ENCODE results near the gene BICC1. TPM values are rescaled to one million over a fixed set of nuclear protein-coding genes. Genes with fewer than 3 reads are reported as not detected.
"Not testable (repeated sequence)": the region's sequence is repeated elsewhere in the genome, so short reads cannot be mapped to it uniquely, and the experiment has no call there.

The BICC1 gene
- polyA plus RNA-seq, 3 donors = 0.02 to 0.24 (median 0.14) TPM

DNA sequence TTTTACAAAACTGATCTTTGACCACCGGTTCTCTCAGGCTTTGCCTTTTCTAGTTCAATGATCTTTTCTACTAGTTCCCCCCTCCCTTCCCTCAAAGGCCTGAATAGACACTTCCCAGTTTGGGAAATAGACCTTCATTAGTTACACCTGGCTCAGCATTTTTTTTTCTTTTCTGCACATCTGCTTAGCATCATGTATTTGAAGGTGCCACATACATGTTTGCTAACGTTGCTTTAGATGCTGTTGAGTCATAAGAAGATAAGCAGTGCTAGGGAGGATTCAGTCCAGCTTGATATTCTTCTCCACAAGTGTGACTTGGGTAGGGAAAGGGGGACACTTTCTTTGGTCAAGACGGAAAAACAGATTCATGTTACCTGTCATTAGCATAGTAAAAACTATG lies 78.3 kb downstream of the BICC1 start:
- peaks cover 0 to 2% of the 10 kb centered on the region in 2 donors for H3K36me3 Mint-ChIP-seq
- Histone ChIP-seq H3K27ac (ENCODE audit: low read depth in 1 of 2, low read length in 2 of 2) (no peak overlapping the region), H2AFZ (ENCODE audit: insufficient read depth, low read depth, low read length, poor library complexity, severe bottlenecking) (no peak overlapping the region), H3K27me3 (ENCODE audit: control insufficient read depth in 2 of 2, insufficient read depth in 2 of 2, low read length in 2 of 2) (no peaks in the 10 kb centered on the region), H3K4me2 (replicated peaks; ENCODE audit: extremely low read depth, low read length, poor library complexity, severe bottlenecking) (no peak overlapping the region), H3K4me1 (ENCODE audit: control insufficient read depth in 1 of 2, insufficient read depth in 2 of 2, low read length in 2 of 2) (peaks cover 33 to 47% of the 10 kb centered on the region in 2 donors), H3K9me3 (replicated peaks in 1 of 2; ENCODE audit: control insufficient read depth in 1 of 2, insufficient read depth in 1 of 2, low read length in 2 of 2) (no peaks in the 10 kb centered on the region), H4K20me1 (ENCODE audit: insufficient read depth, low read length) (no peaks in the 10 kb centered on the region), H3K4me3 (replicated peaks in 1 of 3; ENCODE audit: low read depth in 2 of 3, low read length in 3 of 3) (no peak overlapping the region), H3K36me3 (replicated peaks in 1 of 2; ENCODE audit: control insufficient read depth in 1 of 2, insufficient read depth in 2 of 2, low read length in 2 of 2) (no peaks in the 10 kb centered on the region), H3K9ac (ENCODE audit: insufficient read depth, low read length, poor library complexity, severe bottlenecking) (no peak overlapping the region), H3K79me2 (ENCODE audit: insufficient read depth, low read length) (no peaks in the 10 kb centered on the region)
- TF ChIP-seq, protein P1, sequence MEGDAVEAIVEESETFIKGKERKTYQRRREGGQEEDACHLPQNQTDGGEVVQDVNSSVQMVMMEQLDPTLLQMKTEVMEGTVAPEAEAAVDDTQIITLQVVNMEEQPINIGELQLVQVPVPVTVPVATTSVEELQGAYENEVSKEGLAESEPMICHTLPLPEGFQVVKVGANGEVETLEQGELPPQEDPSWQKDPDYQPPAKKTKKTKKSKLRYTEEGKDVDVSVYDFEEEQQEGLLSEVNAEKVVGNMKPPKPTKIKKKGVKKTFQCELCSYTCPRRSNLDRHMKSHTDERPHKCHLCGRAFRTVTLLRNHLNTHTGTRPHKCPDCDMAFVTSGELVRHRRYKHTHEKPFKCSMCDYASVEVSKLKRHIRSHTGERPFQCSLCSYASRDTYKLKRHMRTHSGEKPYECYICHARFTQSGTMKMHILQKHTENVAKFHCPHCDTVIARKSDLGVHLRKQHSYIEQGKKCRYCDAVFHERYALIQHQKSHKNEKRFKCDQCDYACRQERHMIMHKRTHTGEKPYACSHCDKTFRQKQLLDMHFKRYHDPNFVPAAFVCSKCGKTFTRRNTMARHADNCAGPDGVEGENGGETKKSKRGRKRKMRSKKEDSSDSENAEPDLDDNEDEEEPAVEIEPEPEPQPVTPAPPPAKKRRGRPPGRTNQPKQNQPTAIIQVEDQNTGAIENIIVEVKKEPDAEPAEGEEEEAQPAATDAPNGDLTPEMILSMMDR (IDR thresholded peaks at IDR 0.05) = no peak
- H3K27me3 Mint-ChIP-seq (ENCODE audit: low read depth in 3 of 3) = peaks cover 0 to 4% (median 0%) of the 10 kb centered on the region in 3 donors
- peaks cover 0 to 6% (median 2%) of the 10 kb centered on the region in 7 donors for H3K9me3 Mint-ChIP-seq
- no peak overlapping the region for H3K27ac Mint-ChIP-seq
- no peak for DNase-seq
- WGBS (ENCODE audit: insufficient coverage) = no CpG with 5 or more reads among the region's 3 CpGs
- H3K4me1 Mint-ChIP-seq = peaks cover 57% of the 10 kb centered on the region
- H3K4me3 Mint-ChIP-seq = no peak overlapping the region
- intact Hi-C loops (cut with micrococcal nuclease) = no loop called here

GRCh38 chr10:58593008-58593407 lies 80.3 kb downstream of the BICC1 start:
- TF ChIP-seq, protein P1 (IDR thresholded peaks at IDR 0.05) = no peak
- Mint-ChIP-seq H3K4me1 (peaks cover 47% of the 10 kb centered on the region), H3K27me3 (ENCODE audit: low read depth in 3 of 3) (peaks cover 0 to 4% (median 0%) of the 10 kb centered on the region in 3 donors), H3K27ac (peak overlapping the region; percentile 67 to 96 (median 90)), H3K9me3 (peaks cover 9 to 24% (median 16%) of the 10 kb centered on the region in 7 donors), H3K36me3 (peaks cover 0 to 6% of the 10 kb centered on the region in 2 donors), H3K4me3 (peak overlapping the region; percentile 76 to 77)
- peaks cover 33 to 40% of the 10 kb centered on the region in 2 donors for H3K4me1 ChIP-seq (ENCODE audit: control insufficient read depth in 1 of 2, insufficient read depth in 2 of 2, low read length in 2 of 2)
- intact Hi-C loops (cut with micrococcal nuclease) = no loop called here
- H3K4me3 ChIP-seq (replicated peaks in 1 of 3; ENCODE audit: low read depth in 2 of 3, low read length in 3 of 3) = peak overlapping the region in 2 of 3 experiments; percentile 20 to 67
- peak overlapping the region; percentile 32 for H3K9ac ChIP-seq (ENCODE audit: insufficient read depth, low read length, poor library complexity, severe bottlenecking)
- no peaks in the 10 kb centered on the region for H3K27me3 ChIP-seq (ENCODE audit: control insufficient read depth in 2 of 2, insufficient read depth in 2 of 2, low read length in 2 of 2)
- H4K20me1 ChIP-seq (ENCODE audit: insufficient read depth, low read length) = no peaks in the 10 kb centered on the region
- WGBS (ENCODE audit: insufficient coverage) = no CpG with 5 or more reads among the region's 3 CpGs
- H3K9me3 ChIP-seq (replicated peaks in 1 of 2; ENCODE audit: control insufficient read depth in 1 of 2, insufficient read depth in 1 of 2, low read length in 2 of 2) = peaks cover 0 to under 1% of the 10 kb centered on the region in 2 donors
- H3K36me3 ChIP-seq (replicated peaks in 1 of 2; ENCODE audit: control insufficient read depth in 1 of 2, insufficient read depth in 2 of 2, low read length in 2 of 2) = no peaks in the 10 kb centered on the region
- DNase-seq = peak; percentile 44 to 61 (median 57)
- peak overlapping the region; percentile 46 to 84 for H3K27ac ChIP-seq (ENCODE audit: low read depth in 1 of 2, low read length in 2 of 2)
- no peaks in the 10 kb centered on the region for H3K79me2 ChIP-seq (ENCODE audit: insufficient read depth, low read length)
- H3K4me2 ChIP-seq (replicated peaks; ENCODE audit: extremely low read depth, low read length, poor library complexity, severe bottlenecking) = peak overlapping the region; percentile 63
- peak overlapping the region; percentile 68 for H2AFZ ChIP-seq (ENCODE audit: insufficient read depth, low read depth, low read length, poor library complexity, severe bottlenecking)

- H3K9me3 Mint-ChIP-seq = peaks cover 15 to 33% (median 29%) of the 10 kb centered on the region in 7 donors
- H2AFZ ChIP-seq (ENCODE audit: insufficient read depth, low read depth, low read length, poor library complexity, severe bottlenecking); H3K4me3 ChIP-seq (replicated peaks in 1 of 3; ENCODE audit: low read depth in 2 of 3, low read length in 3 of 3); H3K9me3 ChIP-seq (replicated peaks in 1 of 2; ENCODE audit: control insufficient read depth in 1 of 2, insufficient read depth in 1 of 2, low read length in 2 of 2); H3K36me3 ChIP-seq (replicated peaks in 1 of 2; ENCODE audit: control insufficient read depth in 1 of 2, insufficient read depth in 2 of 2, low read length in 2 of 2); H3K27ac Mint-ChIP-seq; intact Hi-C loops (cut with micrococcal nuclease); H3K4me3 Mint-ChIP-seq; DNase-seq; H3K27me3 ChIP-seq (ENCODE audit: control insufficient read depth in 2 of 2, insufficient read depth in 2 of 2, low read length in 2 of 2); H3K4me2 ChIP-seq (replicated peaks; ENCODE audit: extremely low read depth, low read length, poor library complexity, severe bottlenecking); H3K79me2 ChIP-seq (ENCODE audit: insufficient read depth, low read length); H3K27me3 Mint-ChIP-seq (ENCODE audit: low read depth in 3 of 3); H4K20me1 ChIP-seq (ENCODE audit: insufficient read depth, low read length); H3K27ac ChIP-seq (ENCODE audit: low read depth in 1 of 2, low read length in 2 of 2); H3K9ac ChIP-seq (ENCODE audit: insufficient read depth, low read length, poor library complexity, severe bottlenecking): not testable (repeated sequence)
- peaks cover 17% of the 10 kb centered on the region for H3K4me1 Mint-ChIP-seq
- H3K4me1 ChIP-seq (ENCODE audit: control insufficient read depth in 1 of 2, insufficient read depth in 2 of 2, low read length in 2 of 2) = peaks cover 16% of the 10 kb centered on the region in 2 donors
- H3K36me3 Mint-ChIP-seq = peaks cover 0 to 11% of the 10 kb centered on the region in 2 donors
Observed at GRCh38 chr10:58597211-58597610, 84.5 kb downstream of the BICC1 start.
